HG03354 (cell line): ENCODE measurements around the gene CFAP74.
A peak's percentile ranks its signal among the peaks of the same experiment; 100 is the strongest.

Experiments used
- ATAC-seq: cut with Tn5 transposase; IDR thresholded peaks from one replicate; pipeline ENCODE4 v1.9.1; 2021; ENCODE audit warnings: mild to moderate bottlenecking; ENCODE audit not compliant: unreplicated experiment, poor library complexity, severe bottlenecking

CFAP74 gene, protein sequence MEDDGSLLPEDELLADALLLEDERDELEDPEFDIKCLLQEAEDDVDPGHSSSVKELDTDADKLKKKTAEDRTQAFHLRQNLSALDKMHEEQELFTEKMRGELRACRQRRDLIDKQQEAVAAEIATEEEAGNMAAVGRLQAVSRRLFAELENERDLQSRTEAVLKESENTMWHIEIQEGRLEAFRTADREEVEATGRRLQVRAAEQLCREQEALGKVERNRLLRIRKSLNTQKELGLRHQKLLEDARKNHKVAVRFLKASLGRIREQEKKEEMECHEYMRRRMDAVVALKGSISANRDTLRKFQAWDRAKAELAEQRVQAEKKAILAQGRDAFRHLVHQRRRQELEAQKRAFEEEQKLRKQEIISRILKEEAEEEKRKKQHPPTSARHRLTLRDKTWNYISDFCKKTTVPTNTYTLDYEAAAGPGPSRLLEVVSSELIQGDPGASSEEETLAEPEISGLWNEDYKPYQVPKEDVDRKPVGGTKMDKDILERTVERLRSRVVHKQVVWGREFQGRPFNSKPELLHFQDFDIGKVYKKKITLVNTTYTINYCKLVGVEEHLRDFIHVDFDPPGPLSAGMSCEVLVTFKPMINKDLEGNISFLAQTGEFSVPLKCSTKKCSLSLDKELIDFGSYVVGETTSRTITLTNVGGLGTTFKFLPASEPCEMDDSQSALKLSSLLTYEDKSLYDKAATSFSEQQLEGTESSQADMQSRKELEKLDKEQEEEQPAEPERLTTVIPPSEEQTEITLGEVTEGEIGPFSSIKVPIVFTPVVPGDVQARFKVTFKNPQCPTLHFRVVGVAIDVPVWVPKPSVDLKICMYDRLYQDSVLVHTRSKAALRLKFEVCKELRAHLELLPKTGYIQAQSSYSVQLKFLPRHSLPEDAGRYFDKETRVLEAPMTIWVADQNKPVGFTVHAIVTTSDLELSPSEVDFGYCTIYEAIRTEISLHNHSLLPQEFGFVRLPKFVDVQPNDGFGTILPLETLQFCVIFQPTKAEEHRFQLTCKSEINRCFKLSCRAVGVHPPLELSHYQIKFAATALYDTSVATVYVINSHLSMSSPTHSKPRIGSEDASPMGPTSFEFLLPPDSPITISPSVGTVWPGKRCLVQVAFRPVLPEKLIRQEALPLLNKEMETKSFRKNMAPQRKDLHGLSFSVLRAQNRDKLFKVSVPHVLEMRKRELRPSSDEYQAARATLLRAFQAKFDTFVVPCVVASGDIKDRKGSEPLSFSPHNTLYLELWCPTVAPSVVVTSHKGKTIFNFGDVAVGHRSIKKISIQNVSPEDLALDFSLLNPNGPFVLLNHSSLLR (N-terminal part only)

DNA sequence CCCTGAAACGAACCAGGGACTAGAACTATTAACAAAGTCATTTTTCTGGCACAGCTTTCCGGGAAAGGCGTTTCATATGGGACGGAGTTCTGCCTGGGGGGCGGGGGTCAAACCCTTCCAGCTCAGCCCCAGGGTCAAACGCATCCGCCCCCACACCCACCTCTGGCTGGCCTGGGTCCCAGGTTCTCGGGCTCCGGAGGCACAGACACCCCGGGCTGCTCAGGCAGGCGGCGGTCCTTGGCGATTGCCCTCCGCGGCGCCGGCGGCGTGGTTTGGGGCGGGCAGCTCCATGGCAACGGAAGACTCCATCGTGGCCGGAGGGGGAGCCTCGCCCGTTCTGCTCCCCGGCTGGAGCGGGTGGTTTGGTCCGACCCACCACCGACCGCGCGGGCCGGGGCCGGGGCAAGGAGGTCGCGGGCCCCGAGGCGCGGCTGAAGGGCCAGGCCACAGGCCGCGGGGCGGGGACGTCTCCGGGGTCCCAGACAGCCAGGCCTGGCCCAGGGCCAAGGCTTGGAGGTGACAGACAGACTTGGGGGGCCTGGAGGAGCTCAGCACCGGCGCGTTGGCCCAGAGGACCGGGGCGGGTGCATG lies at the start of gene CFAP74:
Gene CFAP74, minus strand, starts transcription at position 246 of the 591 bp plus-strand sequence. CDS start 12,830 bp downstream, outside the sequence.
- no peak for ATAC-seq

DNA sequence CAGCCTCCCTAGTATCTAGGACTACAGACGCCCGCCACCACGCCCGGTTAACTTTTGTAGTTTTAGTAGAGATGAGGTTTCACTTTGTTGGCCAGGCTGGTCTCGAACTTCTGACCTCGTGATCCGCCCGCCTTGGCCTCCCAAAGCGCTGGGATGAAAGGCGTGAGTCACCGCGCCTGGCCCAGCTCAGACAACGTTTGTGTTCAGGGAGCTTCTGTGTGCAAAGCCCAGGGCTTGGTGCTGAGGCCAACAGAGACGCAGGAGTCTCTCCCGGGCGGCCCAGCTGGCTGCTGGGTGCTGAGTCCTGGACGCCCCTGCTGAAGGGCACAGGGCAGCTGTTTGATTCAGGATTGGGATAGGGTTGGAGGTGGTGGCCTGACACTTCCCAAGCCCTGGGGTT lies 49.6 kb upstream of the CFAP74 start:
- ATAC-seq = no peak

DNA sequence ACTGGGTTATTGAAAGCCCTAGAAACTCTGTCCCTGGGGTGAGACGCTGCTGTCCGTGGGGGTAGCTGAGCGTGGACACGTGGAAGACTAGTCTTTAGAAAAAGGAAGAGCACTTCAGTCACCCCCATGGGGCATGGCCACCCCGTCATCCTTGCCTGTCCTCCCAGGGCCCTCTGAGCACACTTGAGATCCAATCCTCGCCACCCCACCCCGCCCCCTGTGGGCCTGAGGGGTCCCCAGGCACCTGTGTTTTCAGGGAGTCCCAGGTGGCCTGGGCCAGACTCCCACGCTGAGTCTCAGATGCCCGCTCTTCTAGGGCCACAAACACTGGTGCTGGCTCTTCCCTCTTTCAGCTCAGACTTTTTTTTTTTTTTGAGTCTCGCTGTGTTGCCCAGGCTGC lies 49.2 kb upstream of the CFAP74 start:
- no peak for ATAC-seq

DNA sequence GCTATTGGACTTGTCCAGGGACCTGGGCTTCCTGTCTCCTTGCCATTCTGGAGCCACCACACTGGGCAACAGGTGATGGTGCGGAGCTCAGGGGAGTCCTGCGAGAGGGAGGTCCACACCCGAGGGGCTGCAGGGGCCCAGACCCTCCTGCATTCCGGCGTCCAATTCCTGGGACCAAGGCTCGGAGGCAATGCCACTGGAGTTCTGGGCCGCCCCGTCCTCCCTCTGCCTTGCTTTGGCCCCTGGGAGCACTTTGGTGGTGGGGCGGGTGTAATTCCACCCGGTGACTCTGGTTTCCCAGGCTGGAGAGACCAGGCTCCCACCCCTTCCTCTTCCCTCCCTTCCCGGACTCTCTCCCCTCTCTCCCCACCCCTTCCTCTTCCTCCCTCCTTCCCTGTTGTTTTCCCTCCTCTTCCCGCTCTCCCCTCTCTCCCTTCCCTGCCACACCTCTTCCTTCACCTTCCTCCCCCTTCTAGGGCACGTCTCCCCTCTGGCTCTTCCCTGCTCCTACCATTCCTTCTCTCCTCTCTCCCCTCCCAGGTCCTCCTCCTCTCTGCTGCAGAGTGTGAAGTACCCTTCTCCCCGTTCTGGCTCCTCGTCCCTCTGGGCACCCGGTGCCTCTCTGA lies 48.6 kb upstream of the CFAP74 start:
- ATAC-seq = no peak

DNA sequence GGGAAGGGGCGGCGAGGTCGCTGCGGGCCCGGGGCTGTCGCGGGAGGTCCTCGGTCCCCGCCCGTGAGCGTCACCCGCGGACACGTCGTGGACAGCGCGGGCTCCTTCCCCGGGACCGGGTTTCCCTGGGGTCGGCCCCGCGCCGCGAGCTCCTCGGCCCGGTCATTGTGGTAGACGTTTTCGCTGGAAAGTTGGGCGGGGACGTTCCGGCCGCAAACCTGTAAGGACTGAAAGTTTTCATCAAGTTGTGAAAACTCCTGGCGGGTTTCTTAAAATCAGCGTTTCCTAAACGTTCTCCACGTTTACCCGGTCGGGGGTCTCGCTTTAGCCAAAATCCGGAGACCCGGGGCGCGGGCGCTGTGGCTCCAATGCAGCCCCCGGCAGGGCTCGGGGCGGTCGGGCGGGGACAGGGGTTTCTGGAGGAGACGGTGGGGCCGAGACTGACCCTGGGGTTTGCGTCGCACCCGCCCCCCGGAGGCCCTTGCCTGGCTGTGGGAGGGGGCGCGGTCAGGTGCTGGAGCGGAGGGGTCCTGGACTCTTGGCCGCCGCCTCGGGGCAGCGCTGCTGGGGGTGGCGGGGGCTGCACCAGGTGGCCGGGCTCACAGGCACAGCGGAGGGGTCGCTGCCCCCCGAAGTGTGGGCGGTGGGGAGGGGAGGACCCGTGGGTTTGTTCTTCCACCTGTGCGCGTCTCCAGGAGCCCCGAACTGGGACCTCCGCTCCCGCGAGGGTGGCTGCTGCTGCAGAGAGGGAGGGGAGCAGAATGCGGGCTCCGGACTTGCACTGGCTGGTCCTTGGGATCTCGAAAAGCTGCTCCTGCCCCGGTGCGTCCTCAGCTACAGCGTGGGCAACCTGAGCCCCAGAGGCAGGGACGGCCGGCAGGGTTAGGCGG lies 47.5 kb upstream of the CFAP74 start:
- ATAC-seq = no peak

DNA sequence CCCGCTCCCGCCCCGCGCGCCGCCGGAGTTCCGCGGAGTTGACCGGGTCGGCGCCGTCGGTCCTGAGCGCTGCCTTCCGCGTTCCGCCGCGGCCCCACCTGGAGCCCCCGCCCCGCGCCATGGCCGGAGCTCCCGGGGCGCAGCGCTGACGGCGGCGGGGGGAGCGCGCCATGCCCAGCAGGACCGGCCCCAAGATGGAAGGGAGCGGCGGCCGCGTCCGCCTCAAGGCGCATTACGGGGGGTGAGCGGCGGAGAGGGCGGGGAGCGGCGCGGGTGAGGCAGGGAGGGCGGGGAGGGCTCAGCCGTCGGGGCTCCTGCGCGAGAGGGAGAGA lies 46.8 kb upstream of the CFAP74 start:
- no peak for ATAC-seq

DNA sequence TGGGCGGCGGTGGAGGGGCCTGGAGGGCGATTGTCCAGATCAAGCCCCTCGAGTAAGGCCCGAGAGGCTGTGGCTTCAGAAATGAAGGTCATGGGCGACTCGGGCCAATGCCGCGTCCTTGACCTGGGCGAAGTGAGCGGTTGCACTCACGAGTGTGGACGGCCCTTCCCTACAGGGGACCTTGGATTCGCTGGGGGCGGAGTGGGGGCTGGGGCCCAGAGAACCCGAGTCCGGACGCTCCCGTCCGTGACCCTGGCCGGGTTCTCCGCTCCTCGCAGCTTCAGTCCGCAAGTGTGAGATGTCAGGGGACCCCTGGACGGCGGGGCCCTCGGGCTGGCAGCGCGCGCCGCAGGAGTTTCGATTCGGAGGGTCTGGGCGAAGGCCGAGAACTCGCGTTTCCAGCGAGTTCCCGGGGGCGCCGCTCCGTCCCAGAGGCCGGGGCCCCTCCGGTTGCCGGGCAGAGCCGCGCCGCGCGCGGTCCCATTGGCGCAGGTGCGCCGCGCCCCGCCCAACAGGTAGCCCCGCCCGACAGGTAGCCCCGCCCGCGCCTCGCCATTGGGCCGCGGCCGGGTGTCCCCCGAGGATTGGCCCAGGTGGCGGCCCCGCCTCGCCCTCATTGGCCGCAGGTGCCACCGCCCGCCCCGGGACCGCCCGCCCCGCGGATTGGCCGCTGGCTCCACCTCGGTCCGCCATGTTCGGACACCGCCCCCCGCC lies 46.3 kb upstream of the CFAP74 start, which contains the start of gene PRKCZ:
Gene PRKCZ, plus strand, starts transcription at position 694 of the 714 bp plus-strand sequence. CDS start 220 bp downstream, outside the sequence.
- peak; percentile 60 for ATAC-seq

DNA sequence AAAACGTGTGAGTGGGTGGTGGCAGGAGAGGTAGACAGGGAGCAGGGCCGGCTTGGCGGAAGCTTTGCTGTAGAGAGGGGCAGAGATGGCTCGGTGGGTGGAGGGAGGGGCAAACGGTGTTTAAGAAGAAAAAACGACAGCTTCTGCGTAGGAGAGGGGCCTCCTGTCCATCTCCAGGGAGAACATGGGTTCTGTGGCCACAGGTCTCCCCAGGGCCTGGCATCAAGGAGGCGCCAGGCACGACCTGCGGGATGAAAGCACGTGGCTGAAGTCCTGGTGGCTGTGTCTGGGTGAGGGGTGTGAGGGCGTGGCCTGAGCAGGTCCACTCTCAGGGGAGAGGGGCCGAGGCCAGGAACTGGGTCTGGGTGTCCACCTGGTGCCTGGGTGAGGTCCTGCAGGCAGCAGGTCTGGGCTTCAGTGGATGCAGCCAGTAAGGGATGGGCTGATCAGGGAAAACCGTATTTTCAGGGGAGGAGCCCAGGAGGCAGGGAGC lies 45.7 kb upstream of the CFAP74 start:
- no peak for ATAC-seq

DNA sequence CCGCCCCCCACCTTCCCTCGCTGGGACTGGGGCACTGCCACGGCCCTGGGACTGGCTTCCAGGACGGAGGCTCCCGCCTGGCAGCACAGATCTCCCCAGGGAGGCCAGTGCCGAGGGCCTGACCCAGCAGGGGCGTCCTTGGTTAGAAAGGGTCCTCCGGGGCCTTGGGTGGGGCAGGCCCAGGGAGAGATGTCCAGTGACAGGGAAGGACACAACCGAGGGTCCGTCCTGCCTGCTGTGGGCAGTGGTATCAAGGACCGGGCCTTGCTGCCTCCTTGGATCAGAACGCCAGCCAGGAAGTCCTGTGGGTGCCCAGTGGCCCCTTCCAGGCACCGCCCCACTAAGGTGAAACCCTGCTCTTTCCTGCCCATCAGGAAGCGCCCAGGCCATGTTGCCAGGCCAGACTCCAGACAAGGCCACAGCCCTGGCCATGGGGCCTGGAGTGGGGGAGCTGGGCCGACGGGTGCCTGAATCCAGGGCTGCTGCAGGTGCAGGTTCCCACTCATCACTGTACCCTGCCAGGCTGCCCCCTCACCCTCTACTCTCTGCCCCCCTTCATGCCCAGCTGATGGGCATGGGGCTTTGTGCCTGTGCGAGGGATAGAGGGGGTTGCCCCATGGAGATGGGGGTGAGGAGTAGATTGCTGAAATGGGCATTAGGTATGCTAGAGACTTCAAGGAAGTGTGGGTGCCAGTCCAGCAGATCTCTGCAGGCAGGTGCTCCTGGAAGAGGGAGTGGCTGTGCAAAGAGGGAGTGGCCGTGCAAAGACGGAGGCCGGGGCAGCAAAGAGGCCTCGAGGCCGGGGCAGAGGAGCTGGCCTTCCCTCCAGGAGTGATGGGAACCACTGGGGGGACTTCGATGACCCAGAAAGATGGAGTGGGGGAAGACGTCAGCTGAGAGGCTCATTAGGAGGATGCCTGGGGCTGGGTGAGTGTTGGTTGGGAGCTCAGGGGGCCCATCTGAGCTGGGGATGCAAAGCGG lies 44.5 kb upstream of the CFAP74 start:
- ATAC-seq = no peak

DNA sequence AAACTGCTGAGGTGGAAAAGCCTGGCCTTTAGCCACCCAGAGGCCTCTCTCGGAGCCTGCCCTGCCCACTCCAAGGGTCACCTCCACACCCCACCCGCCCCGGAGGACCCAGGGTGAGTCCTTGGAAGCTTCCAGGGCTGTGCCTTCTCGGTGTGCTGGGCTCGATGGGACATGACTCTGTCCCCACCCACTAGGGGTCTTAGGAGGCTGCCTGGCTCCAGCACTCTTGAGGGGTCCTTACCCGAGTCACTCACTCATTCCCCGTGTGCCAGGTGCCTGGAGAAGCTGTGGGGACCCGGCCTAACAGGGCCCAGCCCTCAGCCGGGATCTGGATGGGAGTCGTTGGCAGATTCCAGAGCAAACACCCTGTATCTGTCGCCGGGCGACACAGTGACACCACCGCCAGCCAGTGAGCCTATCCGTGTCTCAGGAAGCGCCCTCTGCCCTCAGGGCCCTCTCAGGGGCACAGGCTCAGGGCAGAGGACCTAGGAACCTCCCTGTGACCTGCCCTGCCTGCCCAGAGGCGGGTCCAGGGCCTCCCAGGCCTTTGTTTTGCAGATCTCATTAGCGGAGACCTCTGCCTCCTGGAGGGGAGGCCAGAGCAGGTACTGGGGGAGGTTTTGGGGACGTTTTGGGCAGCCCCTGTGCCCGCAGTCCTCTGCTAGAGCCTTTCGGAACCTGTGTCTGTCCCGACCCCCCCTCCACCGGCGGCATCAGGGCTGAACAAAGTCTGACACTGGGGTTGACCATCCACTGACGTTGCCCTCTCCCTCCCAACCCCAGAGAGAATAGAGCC lies 43.6 kb upstream of the CFAP74 start:
- no peak for ATAC-seq

DNA sequence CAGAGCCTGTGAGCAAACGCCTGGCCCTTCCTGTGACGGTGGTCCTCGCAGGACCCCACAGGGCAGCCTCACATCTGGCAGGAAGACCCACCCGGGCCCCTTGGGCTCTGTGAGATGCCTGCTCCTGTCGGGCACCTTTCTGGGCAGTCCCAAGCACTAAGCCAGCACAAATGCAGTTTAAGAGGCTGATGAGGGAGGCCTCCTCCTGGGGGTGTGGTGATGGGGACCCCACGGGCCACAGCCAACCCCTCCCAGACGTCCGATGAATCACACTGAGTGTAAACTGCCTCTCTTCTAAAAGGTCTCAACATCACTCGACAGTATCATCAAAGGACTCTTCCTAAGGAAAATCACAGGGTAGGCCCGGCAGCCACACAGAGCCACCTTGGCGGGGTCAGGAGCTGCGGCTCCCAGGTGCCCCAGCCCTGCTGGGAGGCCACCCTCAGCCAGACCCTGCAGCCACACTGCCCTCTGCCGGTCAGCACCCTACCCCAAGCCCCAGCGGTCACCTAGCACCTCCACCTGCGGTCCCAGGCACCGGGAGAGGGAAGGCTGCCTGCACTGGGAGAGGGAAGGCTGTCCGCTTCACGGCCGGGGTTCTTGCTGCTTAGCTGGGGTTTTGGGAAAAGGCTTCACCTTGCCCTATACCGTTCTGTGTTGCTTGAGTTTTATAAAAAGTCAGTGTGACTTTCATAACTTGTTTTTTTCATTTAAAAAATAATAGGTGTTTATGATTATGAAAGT lies 42.8 kb upstream of the CFAP74 start:
- no peak for ATAC-seq

DNA sequence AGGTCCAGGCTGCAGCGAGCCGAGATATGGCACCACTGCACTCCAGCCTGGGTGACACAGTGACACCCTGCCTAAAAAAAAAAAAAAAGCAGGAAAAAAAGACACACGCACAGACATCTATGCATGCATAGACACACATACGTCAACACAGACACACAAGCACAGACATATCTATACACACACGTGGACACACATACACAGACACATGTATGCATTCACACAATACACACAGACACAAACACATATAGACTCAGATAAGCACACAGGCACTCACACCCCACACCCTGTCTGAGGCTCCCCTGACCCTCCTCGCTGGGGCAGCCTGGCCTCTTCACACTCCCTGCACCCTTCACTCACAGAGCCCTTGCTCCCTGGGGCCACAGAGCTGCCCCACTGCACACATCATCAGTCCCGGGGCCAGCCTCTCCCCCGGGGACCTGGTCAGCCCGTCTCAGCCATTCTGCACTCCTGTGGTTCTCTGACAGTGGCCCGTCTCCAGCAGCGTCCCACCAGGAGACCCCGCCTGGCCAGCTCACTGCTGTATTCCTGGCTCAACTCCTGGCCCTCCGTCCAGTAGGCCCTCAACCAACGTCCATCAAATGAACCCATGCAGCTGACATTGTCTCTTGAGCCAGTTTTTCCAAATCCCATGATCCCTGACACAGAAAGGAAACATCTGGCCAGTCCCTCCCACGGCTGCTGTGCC lies 42.0 kb upstream of the CFAP74 start:
- no peak for ATAC-seq

DNA sequence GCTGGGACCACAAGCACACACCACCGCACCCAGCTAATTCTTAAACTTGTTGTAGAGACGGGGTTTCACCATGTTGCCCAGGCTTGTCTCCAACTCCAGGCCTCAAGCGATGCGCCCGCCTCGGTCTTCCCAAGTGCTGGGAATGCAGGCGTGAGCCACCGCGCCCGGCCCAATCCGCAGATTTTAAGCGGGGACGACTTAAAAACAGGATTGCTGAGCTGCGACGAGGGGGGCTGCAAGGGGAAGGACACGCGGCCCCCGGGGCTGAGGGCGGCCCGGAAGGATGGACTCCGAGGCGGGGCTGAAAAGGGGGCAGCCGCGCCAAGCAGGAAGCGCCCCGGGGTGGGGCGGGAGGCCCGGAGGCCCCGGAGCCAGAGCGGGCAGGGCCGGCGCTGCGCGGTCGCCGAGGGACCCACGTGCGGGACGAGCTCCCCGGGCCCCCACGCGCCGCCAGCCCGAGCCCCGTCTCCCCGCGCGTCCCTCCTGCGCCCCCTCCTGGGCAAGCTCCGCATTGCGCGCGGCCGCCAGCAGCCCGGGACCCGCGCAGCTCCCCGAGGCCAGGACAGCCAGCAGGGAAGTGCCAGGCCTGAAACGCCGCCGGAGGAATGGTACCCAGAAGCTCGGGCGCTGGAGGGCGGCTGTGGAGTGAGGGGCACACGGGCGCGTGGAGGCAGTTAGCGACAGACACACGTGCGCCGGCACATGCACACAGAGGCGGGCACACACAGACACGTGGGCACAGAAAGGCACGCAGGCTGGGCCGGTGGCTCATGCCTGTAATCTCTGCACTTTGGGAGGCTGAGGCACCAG lies 41.1 kb upstream of the CFAP74 start:
- no peak for ATAC-seq

DNA sequence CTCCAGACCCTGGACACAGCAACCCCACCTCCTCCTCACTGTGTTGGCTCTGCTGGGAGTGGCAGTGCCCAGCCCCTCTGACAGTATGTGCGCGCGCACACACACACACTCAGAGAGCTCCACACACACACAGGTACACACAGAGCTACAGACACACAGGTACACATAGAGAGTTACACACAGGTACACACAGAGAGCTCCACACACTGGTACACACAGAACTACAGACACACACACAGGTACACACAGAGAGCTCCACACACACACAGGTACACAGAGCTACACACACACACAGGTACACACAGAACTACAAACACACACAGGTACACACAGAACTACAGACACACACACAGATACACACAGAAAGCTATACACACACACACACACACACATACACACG lies 40.3 kb upstream of the CFAP74 start:
- ATAC-seq = no peak
